Measurements from ENCODE around the gene CELSR2.

GRCh38 chr1:109263234-109263596, 13.9 kb downstream of the CELSR2 start:
- TF ChIP-seq POLR2A (IDR thresholded peaks at IDR 0.05) (no peak), CTCF (IDR thresholded peaks at IDR 0.05) (no peak)

Data from right lobe of liver (tissue), 4 donors.